Neural cell (in vitro differentiated cells): ENCODE results near the gene CACNA2D1.

Experiments
- EZH2 ChIP-seq: fragments of 200-600, 300-800 bp; shearing (Covaris generic), sonication (generic); IDR thresholded peaks from 2 replicates; pipeline ENCODE4 v1.6.1; 2014; ENCODE audit warnings: antibody characterized with exemption, low read length, borderline replicate concordance, mild to moderate bottlenecking; ENCODE audit not compliant: insufficient read depth, poor library complexity, severe bottlenecking
- TF ChIP-seq, protein P1 (sequence below): fragments of 450-650 bp; IDR thresholded peaks from 2 replicates; pipeline ENCODE4 v1.5.1; 2014; ENCODE audit warnings: antibody characterized with exemption, mild to moderate bottlenecking, moderate library complexity; ENCODE audit not compliant: poor library complexity, severe bottlenecking

DNA sequence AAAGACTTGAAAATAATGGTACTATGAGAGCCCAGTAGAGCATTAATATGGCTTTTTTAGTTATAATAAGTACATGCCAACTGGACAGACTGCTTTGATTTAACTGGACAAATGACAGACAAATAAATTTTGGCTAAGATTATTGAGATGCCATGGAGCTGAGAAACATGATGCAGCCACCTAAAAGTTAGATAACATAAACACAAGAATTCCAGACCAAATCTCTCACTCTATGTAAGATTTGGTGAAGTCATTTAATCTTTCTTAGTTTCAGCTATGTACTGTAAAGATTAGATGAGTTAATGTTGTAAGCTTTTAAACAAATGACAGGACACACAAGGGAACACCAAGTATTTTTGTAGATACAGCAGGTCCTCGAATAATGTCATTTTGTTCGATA, 118.2 kb downstream of the CACNA2D1 start:
- TF ChIP-seq, protein P1, sequence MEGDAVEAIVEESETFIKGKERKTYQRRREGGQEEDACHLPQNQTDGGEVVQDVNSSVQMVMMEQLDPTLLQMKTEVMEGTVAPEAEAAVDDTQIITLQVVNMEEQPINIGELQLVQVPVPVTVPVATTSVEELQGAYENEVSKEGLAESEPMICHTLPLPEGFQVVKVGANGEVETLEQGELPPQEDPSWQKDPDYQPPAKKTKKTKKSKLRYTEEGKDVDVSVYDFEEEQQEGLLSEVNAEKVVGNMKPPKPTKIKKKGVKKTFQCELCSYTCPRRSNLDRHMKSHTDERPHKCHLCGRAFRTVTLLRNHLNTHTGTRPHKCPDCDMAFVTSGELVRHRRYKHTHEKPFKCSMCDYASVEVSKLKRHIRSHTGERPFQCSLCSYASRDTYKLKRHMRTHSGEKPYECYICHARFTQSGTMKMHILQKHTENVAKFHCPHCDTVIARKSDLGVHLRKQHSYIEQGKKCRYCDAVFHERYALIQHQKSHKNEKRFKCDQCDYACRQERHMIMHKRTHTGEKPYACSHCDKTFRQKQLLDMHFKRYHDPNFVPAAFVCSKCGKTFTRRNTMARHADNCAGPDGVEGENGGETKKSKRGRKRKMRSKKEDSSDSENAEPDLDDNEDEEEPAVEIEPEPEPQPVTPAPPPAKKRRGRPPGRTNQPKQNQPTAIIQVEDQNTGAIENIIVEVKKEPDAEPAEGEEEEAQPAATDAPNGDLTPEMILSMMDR, result no peak
- TF ChIP-seq EZH2, result no peak
